HTERT RPE-1 (cell line): ENCODE measurements around the gene PSG1.
"Not testable (repeated sequence)": the region's sequence is repeated elsewhere in the genome, so short reads cannot be mapped to it uniquely, and the experiment has no call there.

Experiments
- in situ Hi-C: fragments of 300-500 bp; cut with MboI; formaldehyde crosslinking; loops from 4 replicates; pipeline ENCODE4 v1.14.3; 2020; ENCODE audit warnings: low sequenced_read_pairs

PSG1 gene

DNA sequence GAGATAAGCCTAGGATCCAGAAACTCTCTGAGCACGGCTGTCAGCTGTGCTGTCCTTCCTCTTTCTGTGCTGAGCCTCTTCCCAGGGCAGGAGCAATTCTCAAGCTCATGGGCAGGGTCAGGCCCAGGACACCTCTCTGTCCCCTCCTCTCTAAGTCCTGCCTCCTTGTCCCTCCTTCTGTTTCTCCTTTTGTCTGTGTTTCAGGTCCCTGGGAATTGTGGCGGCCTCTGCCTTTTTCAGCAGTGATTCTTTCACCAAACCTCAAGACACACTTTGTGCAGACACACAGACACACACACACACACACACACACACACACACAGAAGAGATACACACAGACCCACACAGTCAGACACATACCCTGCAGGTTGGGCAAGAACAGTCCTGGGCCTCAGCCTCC lies at the start of gene PSG1:
Gene PSG1, minus strand, starts transcription at position 101 of the 400 bp plus-strand sequence. CDS start 132 bp downstream, outside the sequence.
- in situ Hi-C loops: no loop called here

GRCh38 chr19:42928896-42929295 lies 49.4 kb upstream of the PSG1 start:
- in situ Hi-C loops: no loop called here

DNA sequence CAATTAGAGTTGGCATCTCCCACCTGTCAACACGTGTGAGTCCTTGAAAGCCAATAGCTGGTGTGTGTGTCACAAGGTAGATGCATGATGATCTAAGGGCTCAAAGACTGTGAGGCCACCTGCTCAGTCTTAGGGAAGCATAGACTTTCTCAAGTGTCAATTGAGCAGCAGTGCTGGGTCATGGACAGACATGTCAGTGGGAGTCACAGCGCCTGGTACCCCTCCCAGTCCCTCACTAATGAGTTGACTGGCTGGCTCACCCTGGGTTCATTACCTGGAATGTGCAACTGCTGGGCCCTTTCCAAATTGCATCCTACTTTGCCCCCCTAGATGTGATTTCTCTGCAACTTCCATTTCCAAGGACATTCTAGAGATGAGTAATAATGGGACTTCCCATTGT lies 47.3 kb upstream of the PSG1 start:
- in situ Hi-C loops: no loop called here

- in situ Hi-C loops: not testable (repeated sequence)
Observed at GRCh38 chr19:42923106-42923505, 43.6 kb upstream of the PSG1 start.

- in situ Hi-C loops: not testable (repeated sequence)
Observed at GRCh38 chr19:42920971-42921370, 41.5 kb upstream of the PSG1 start.

DNA sequence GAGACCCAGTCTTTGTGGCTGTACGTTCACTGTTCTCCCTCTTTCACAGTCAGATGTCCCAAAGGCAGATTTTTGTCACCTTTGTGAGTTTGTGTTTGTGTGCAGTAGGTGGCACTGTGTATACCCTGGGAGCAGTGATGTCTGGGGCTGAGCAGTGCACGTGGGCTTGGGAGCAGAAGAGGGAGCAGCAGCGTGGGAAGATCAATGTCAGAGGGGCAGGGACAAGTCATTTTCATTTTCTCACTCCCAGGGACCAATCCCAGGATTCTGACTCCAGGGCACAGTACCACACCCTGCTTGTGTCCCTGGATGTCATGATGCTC lies 40.2 kb upstream of the PSG1 start:
- in situ Hi-C loops: no loop called here

- in situ Hi-C loops: not testable (repeated sequence)
Observed at GRCh38 chr19:42919070-42919756, 39.7 kb upstream of the PSG1 start.

GRCh38 chr19:42918377-42919069 lies 39.0 kb upstream of the PSG1 start:
- in situ Hi-C loops: not testable (repeated sequence)

DNA sequence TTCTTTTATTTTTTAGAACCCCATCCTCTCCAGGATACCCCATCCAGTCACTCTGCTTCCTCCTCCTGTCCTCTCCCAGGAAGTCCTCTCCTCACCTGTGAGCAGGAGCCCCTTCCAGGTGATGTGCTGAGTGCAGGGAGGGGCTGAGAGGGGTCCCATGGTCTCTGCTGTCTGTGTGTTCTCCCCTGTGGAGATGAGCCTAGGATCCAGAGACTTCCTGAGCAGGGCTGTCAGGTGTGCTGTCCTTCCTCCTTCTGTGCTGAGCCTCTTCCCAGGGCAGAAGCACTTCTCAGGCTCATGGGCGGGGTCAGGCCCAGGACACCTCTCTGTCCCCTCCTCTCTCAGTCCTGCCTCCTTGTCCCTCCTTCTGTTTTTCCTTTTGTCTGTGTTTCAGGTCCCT lies 38.1 kb upstream of the PSG1 start, which contains the start of gene PSG6:
Gene PSG6, minus strand, starts transcription at position 261 of the 400 bp plus-strand sequence. Its CDS starts 102 bp downstream, at position 159.
- in situ Hi-C loops: not testable (repeated sequence)

DNA sequence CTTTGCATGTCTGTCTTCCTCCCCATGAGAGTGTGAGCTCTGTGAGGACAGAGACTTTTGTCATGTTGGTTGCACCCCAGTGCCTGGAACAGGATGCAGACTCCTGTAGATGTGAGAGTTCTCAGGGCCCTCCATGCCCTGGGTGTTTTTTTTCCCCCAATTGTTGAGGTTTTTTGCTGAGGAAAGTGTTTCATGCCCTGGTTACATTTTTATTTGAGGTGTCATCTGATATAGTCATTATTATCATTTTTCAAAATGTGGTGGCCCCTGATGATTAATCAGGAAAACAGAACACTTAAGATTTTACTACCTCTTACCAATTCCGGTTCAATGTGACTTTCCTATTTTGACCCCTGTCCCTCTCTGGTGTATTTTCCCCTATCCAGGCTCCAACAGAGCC lies 37.4 kb upstream of the PSG1 start:
- in situ Hi-C loops: not testable (repeated sequence)

- in situ Hi-C loops: not testable (repeated sequence)
Observed at GRCh38 chr19:42913516-42913915, 34.0 kb upstream of the PSG1 start.

GRCh38 chr19:42912941-42913340 lies 33.4 kb upstream of the PSG1 start:
- in situ Hi-C loops: not testable (repeated sequence)

DNA sequence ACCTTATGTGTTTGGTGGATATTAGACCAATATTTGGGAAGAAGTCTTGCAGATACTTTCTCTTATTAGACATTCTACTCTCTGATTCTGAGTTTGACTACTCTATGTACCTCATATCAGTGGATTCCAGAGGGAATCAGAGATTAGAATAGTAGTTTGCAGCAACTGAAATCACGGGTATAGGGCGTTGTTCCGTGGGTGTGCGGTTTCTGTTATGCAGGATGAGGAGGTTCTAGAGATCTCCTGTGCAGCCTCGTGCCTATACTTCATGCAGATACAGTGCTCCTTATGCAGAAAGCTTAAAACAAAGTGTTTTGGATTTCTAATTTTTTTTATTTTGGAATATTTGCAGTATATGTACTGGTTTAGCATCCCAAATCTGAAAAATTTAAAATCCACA lies 32.2 kb upstream of the PSG1 start:
- in situ Hi-C loops: not testable (repeated sequence)

DNA sequence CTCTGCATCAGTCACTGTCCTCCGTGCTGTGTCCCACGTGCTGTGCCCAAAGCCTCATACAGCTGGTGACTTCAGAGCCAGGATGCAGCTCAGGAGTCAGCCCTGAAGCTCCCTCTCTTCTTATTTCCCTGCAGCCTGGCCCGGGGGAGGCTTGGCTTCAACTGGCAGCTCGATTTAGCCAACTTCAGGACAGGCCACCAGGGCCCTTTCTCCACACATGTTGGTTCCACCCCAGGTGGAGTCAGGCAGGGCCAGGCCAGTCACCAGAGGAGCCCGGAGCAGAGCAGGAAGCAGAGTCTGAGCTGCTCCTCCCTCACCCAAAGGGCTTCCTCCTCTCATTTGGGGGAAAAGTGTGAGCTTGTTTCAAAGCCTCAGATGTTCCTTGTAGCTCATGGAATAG lies 26.6 kb upstream of the PSG1 start:
- in situ Hi-C loops: not testable (repeated sequence)

DNA sequence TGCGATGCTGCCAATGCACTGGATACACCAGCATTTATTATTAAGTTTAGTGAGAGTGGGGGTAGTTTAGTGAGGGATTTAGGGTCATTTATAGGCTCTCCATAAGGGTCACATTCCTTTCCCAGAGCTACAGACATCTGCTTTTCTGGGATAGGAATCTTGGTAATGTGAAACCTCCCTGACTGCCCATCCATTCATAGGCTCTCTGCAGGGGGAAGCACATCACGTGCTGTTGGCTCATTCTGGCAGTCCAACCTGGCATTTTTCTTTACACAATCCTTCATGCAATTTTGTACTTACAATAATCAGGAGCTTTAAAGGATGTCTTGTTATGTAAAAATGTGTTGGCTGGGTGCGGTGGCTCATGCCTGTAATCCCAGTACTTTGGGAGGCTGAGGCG lies 21.0 kb upstream of the PSG1 start:
- in situ Hi-C loops: not testable (repeated sequence)

GRCh38 chr19:42899674-42900073 lies 20.2 kb upstream of the PSG1 start:
- in situ Hi-C loops: not testable (repeated sequence)

GRCh38 chr19:42899110-42899509 lies 19.6 kb upstream of the PSG1 start:
- in situ Hi-C loops: not testable (repeated sequence)

DNA sequence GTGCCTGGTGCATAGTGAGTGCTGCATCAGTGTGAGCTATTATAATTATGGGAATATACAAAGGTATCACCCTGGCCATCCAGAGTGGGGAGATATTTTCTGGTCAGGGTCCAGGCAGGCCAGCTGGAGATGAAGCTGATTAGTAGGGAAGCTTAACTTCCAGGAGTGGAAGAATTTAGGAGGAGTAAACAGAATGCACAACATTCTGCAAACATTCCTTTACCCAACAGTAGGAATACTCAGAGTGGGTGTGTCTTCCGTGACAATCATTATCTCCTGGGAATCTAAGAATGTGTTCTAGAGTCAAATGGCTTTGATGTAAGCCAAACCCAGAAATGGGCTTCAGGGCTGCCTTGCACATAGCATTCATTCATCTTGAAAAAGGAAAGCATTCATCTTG lies 19.1 kb upstream of the PSG1 start:
- in situ Hi-C loops: not testable (repeated sequence)

DNA sequence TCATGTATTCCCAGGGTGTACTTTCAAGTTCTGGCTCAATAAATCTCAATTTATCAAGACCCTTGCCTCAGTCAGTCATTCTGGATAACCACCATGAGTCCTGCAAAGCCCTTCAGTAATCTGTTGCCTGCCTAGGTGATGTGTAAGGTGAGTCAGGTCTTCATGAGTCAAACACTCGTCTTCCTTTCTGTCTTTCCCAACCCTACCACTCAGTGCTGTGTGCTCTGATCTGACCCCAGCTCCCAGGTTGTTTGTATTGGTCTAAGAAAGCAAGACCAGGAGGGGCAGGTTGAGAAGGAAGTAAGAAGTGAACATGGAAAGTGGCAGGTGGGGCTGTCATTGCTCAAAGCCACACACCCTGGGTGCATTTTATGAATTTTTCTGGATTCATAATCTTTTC lies 18.2 kb upstream of the PSG1 start:
- in situ Hi-C loops: not testable (repeated sequence)

DNA sequence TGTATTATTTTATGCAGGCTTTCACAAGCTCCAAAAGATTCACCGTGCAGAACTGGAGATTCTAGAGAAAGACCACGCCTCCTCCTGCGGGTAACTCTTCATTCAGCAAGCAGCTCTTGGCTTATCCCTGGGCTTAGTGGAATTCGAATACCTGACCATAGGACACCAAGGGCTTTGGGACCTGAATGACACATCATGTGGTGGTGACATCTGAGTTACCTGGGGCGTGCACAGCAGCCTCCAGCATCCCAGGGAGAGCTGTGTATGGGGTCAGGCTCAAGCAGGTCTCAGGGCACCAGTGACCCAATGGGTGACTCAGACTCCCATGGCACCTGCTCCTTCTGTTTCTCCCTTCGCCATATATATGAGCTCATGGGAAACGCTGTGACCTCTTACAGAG lies 10.9 kb upstream of the PSG1 start:
- in situ Hi-C loops: not testable (repeated sequence)

- in situ Hi-C loops: not testable (repeated sequence)
Observed at GRCh38 chr19:42887876-42888445, 8.4 kb upstream of the PSG1 start.

DNA sequence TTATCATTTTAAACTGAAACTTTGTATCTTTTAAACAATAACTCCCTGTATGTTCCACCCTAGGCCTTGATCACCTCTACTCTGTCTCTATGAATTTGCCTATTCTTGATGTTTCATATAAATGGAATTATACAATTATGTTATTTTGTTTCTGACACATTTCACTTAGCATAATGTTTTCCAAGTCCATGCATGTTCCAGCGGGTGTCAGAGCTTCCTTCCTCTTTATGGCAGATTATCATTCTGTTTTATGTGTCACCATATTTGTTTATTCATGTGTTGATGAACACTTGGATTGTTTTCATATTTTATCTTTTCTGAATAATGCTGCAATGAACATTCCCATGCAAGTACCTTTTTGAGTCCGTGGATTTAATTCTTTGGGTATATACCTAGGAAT lies 3.2 kb upstream of the PSG1 start:
- in situ Hi-C loops: not testable (repeated sequence)
